ENCODE results near the gene AOAH.
A peak's percentile ranks its signal among the peaks of the same experiment; 100 is the strongest.

DNA sequence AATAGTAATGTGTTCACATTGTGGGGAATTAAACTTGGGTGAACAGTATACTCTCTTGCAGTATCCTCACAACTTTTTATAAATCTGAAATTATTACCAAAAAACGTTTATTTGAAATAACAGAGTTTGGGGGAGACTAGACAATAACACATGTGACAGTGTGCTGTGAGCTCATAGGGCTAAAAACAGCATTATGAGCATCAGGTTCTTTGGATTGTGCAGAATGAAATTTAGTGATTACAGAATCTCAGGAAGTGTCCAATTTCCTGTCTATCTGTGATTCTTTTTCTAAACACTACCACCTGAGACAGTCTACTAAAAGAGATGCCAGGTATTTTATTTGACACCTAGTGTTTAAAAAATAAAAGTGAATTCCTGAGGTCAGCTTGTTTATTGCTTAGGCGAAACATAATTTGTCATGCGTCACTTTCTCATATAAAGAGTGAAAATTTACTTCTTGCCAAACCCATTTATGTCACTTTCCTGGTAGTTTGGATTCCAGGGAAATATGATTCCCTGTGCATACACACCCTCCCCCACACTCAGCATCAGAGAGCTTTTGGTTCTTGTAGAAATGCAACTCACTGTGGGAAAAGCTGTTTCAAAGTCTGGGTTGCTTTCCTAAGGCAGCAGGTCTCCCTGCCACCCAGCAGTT is 71.2 kb downstream of the AOAH start:
- TF ChIP-seq CREB1 (IDR thresholded peaks at IDR 0.05; ENCODE audit: low read depth) = no peak; the same call in 1 of the 2 replicates
- TF ChIP-seq TEAD4 (IDR thresholded peaks at IDR 0.05) = peak; percentile 87
- TF ChIP-seq EGR1 (IDR thresholded peaks at IDR 0.05) = no peak
- TF ChIP-seq RAD21 (IDR thresholded peaks at IDR 0.05; ENCODE audit: low read depth) = peak; percentile 14; the same call in 1 of the 2 replicates
- TF ChIP-seq, protein P1, sequence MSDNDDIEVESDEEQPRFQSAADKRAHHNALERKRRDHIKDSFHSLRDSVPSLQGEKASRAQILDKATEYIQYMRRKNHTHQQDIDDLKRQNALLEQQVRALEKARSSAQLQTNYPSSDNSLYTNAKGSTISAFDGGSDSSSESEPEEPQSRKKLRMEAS (IDR thresholded peaks at IDR 0.05) = peak; percentile 45; the same call in 1 of the 2 replicates
- no peak for TF ChIP-seq YY1 (IDR thresholded peaks at IDR 0.05; ENCODE audit: low read depth)

All from Ishikawa (cell line).